Keratinocyte (primary cell): ENCODE measurements around the gene ADAM29. TPM values are rescaled to one million over a fixed set of nuclear protein-coding genes. Genes with fewer than 3 reads are reported as not detected.

Experiments
- DNase-seq: peaks from one replicate; pipeline ENCODE4 v3.0.0-alpha.2; 2011; ENCODE audit warnings: low read depth, missing footprints, low spot score
- FAIRE-seq: peaks from 2 replicates; lab custom pipeline; 2011; peaks lifted over from hg19 to GRCh38; lab: Jason Lieb, UNC
- H2AFZ ChIP-seq: 2 replicates; pipeline ENCODE4 v1.6.0; 2012; ENCODE audit warnings: low read length, control low read depth, inconsistent platforms; ENCODE audit not compliant: control insufficient read depth
- H3K27ac ChIP-seq: 2 replicates; pipeline ENCODE4 v1.5.1; 2011; ENCODE audit warnings: low read length; ENCODE audit not compliant: control insufficient read depth, insufficient read depth
- H3K27me3 ChIP-seq: 3 replicates; pipeline ENCODE4 v1.6.0; 2011; ENCODE audit warnings: low read length; ENCODE audit not compliant: control insufficient read depth, insufficient read depth; ENCODE audit errors: extremely low read depth
- H3K36me3 ChIP-seq, 2 experiments: 2 replicates in 1 of 2; 3 replicates in 1 of 2; pipeline ENCODE4 v1.5.1; 2011; ENCODE audit warnings: low read length in 2 of 2, mild to moderate bottlenecking in 1 of 2; ENCODE audit not compliant: control insufficient read depth in 2 of 2, insufficient read depth in 2 of 2; ENCODE audit errors: extremely low read depth in 1 of 2
- H3K4me1 ChIP-seq: 3 replicates; pipeline ENCODE4 v1.5.1; 2011; ENCODE audit warnings: low read length; ENCODE audit not compliant: control insufficient read depth, insufficient read depth; ENCODE audit errors: extremely low read depth
- H3K4me2 ChIP-seq: 3 replicates; pipeline ENCODE4 v1.6.0; 2011; ENCODE audit warnings: low read depth, low read length; ENCODE audit not compliant: control insufficient read depth, insufficient read depth; ENCODE audit errors: extremely low read depth
- H3K4me3 ChIP-seq, 3 experiments: fragments of 200-600 bp in 1 of 3; sonication (generic) in 1 of 3; 2 replicates in 2 of 3; 3 replicates in 1 of 3; pipeline ENCODE4 v1.5.1; 2011 to 2016; ENCODE audit warnings: low read length in 3 of 3, mild to moderate bottlenecking in 3 of 3, control low read depth in 2 of 3, inconsistent platforms in 1 of 3, low read depth in 1 of 3, mixed read lengths in 1 of 3, mixed run types in 1 of 3, moderate library complexity in 1 of 3; ENCODE audit not compliant: control insufficient read depth in 2 of 3, insufficient read depth in 2 of 3; ENCODE audit errors: extremely low read depth in 1 of 3
- H3K79me2 ChIP-seq: 2 replicates; pipeline ENCODE4 v1.6.0; 2012; ENCODE audit warnings: low read length; ENCODE audit not compliant: control insufficient read depth, insufficient read depth
- H3K9ac ChIP-seq: 3 replicates; pipeline ENCODE4 v1.6.0; 2011; ENCODE audit warnings: low read length; ENCODE audit not compliant: control insufficient read depth, insufficient read depth; ENCODE audit errors: extremely low read depth
- H3K9me1 ChIP-seq: 3 replicates; pipeline ENCODE4 v1.6.0; 2011; ENCODE audit warnings: low read length; ENCODE audit not compliant: control insufficient read depth, insufficient read depth; ENCODE audit errors: extremely low read depth
- H3K9me3 ChIP-seq: 2 replicates; pipeline ENCODE4 v1.5.1; 2012; ENCODE audit warnings: low read depth, low read length; ENCODE audit not compliant: control insufficient read depth
- H4K20me1 ChIP-seq: 3 replicates; pipeline ENCODE4 v1.6.0; 2011; ENCODE audit warnings: low read length; ENCODE audit not compliant: control insufficient read depth, insufficient read depth; ENCODE audit errors: extremely low read depth
- CTCF ChIP-seq, 3 experiments: IDR thresholded peaks in 1 of 3; conservative IDR thresholded peaks in 1 of 3; optimal IDR thresholded peaks in 1 of 3; 2 replicates in 2 of 3; 3 replicates in 1 of 3; pipeline versions ENCODE3 to v1.5.1; 2011; ENCODE audit warnings: low read length in 3 of 3, mild to moderate bottlenecking in 3 of 3, moderate library complexity in 2 of 3, control low read depth in 1 of 3, inconsistent platforms in 1 of 3; ENCODE audit not compliant: insufficient read depth in 2 of 3; ENCODE audit errors: extremely low read depth in 1 of 3
- EZH2 ChIP-seq: IDR thresholded peaks from one replicate; pipeline ENCODE4 v1.6.1; 2012; ENCODE audit warnings: inconsistent platforms, mild to moderate bottlenecking, low read length, moderate library complexity
- dilution Hi-C: fragments of 300-500 bp; cut with MboI; formaldehyde crosslinking; loops from one replicate; pipeline ENCODE4 v1.7.0; 2020; ENCODE audit warnings: low sequenced_read_pairs; ENCODE audit not compliant: extremely low pct_ligation_motif_present
- polyA plus RNA-seq, 5 experiments: library from polyadenylated mRNA; depleted of rRNA in 3 of 5; stranded (reverse) in 3 of 5; stranded (forward) in 1 of 5; unstranded in 1 of 5; fragments of >200 nt; gene quantifications; 1 replicate in 1 of 5; 2 replicates in 3 of 5; 3 replicates in 1 of 5; pipeline versions ENCODE4 v1.2.1 to v1.2.3, GENCODE V29; 2011 to 2012; ENCODE audit warnings: missing spikeins in 2 of 5, low read depth in 1 of 5, low replicate concordance in 1 of 5

The ADAM29 gene
- polyA plus RNA-seq, 1 donor (not counting 4 experiments of a cell fraction or from before 2014, with no cell fraction given): not detected

DNA sequence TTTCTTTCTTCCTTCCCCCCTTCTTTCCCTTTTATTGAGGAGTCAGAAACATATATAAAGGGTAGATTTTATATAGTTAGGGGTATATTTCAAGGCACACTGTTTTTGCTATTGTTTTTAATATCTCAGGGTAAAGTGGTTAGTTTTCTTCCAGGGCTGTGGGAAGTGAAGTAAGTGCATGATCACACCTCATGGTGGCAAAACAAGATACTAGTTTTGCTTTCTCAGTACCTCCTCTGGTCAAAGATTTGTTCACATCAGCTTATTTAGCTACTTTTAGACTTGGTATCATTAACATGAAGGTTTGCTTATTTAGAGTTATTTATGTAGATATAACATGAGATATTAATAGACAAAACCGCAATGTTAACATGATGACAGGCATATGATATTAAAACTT is 21.8 kb downstream of the ADAM29 start:
- Histone ChIP-seq H3K9me1 (no peaks in the 10 kb centered on the region), H2AFZ (no peak overlapping the region), H3K9me3 (no peaks in the 10 kb centered on the region), H3K27me3 (no peaks in the 10 kb centered on the region), H3K27ac (no peak overlapping the region), H3K4me1 (no peaks in the 10 kb centered on the region), H3K36me3 (no peaks in the 10 kb centered on the region), H3K9ac (no peak overlapping the region), H3K4me3 (no peak overlapping the region), H4K20me1 (no peaks in the 10 kb centered on the region), H3K4me2 (no peak overlapping the region), H3K79me2 (no peaks in the 10 kb centered on the region)
- dilution Hi-C loops: no loop called here
- DNase-seq (no peak), FAIRE-seq (no peak)
- no peak for TF ChIP-seq CTCF (optimal IDR thresholded peaks at IDR 0.05 in 1 of 3, IDR thresholded peaks at IDR 0.05 in 1 of 3, conservative IDR thresholded peaks at IDR 0.05 in 1 of 3; ENCODE audit: extremely low read depth in 1 of 3, insufficient read depth in 2 of 3, low read length in 3 of 3)
- no peak for TF ChIP-seq EZH2

- TF ChIP-seq CTCF (optimal IDR thresholded peaks at IDR 0.05 in 1 of 3, IDR thresholded peaks at IDR 0.05 in 1 of 3, conservative IDR thresholded peaks at IDR 0.05 in 1 of 3; ENCODE audit: extremely low read depth in 1 of 3, insufficient read depth in 2 of 3, low read length in 3 of 3): no peak
- TF ChIP-seq EZH2: no peak
- dilution Hi-C loops: no loop called here
- FAIRE-seq: no peak
Observed at GRCh38 chr4:174946246-174946645, 28.1 kb downstream of the ADAM29 start.

More at GRCh38 chr4:174946246-174946645, 28.1 kb downstream of the ADAM29 start:
- Histone ChIP-seq H3K4me1 (no peaks in the 10 kb centered on the region), H3K36me3 (no peaks in the 10 kb centered on the region), H3K27ac (no peak overlapping the region), H2AFZ (no peak overlapping the region), H3K79me2 (no peaks in the 10 kb centered on the region), H3K27me3 (no peaks in the 10 kb centered on the region), H3K4me3 (no peak overlapping the region), H3K9me1 (no peaks in the 10 kb centered on the region), H3K4me2 (no peak overlapping the region), H4K20me1 (no peaks in the 10 kb centered on the region), H3K9ac (no peak overlapping the region), H3K9me3 (peaks cover 2% of the 10 kb centered on the region)
- DNase-seq: no peak
